Measurements from ENCODE around the gene SLC35E1. TPM values are rescaled to one million over a fixed set of nuclear protein-coding genes. Genes with fewer than 3 reads are reported as not detected.

The SLC35E1 gene
- total RNA-seq, 1 donor from 2014 or later, result 24.7 TPM

GRCh38 chr19:16586477-16586871, 14.3 kb upstream of the SLC35E1 start:
- DNase-seq (ENCODE audit: low read depth) (no peak), FAIRE-seq (no peak)
- TF ChIP-seq CTCF (IDR thresholded peaks at IDR 0.05; ENCODE audit: insufficient read depth, low read length, severe bottlenecking), result no peak
- H3K27me3 ChIP-seq (ENCODE audit: control insufficient read depth, insufficient read depth, low read length), result no peaks in the 10 kb centered on the region
- H3K4me3 ChIP-seq (ENCODE audit: low read depth, low read length), result no peak overlapping the region
- H3K36me3 ChIP-seq (ENCODE audit: control insufficient read depth, insufficient read depth, low read length), result peaks cover 1% of the 10 kb centered on the region

- H3K4me3 ChIP-seq (ENCODE audit: low read depth, low read length), result no peak overlapping the region
- DNase-seq (ENCODE audit: low read depth), result peak; percentile 42
- peaks cover 1% of the 10 kb centered on the region for H3K36me3 ChIP-seq (ENCODE audit: control insufficient read depth, insufficient read depth, low read length)
- no peaks in the 10 kb centered on the region for H3K27me3 ChIP-seq (ENCODE audit: control insufficient read depth, insufficient read depth, low read length)
- FAIRE-seq, result no peak
- no peak for TF ChIP-seq CTCF (IDR thresholded peaks at IDR 0.05; ENCODE audit: insufficient read depth, low read length, severe bottlenecking)
Observed at GRCh38 chr19:16585808-16586476, 13.7 kb upstream of the SLC35E1 start.

GRCh38 chr19:16585094-16585801, 13.0 kb upstream of the SLC35E1 start:
- no peak overlapping the region for H3K4me3 ChIP-seq (ENCODE audit: low read depth, low read length)
- H3K27me3 ChIP-seq (ENCODE audit: control insufficient read depth, insufficient read depth, low read length), result no peaks in the 10 kb centered on the region
- TF ChIP-seq CTCF (IDR thresholded peaks at IDR 0.05; ENCODE audit: insufficient read depth, low read length, severe bottlenecking), result no peak
- DNase-seq (ENCODE audit: low read depth) (no peak), FAIRE-seq (no peak)
- peaks cover 1% of the 10 kb centered on the region for H3K36me3 ChIP-seq (ENCODE audit: control insufficient read depth, insufficient read depth, low read length)

DNA sequence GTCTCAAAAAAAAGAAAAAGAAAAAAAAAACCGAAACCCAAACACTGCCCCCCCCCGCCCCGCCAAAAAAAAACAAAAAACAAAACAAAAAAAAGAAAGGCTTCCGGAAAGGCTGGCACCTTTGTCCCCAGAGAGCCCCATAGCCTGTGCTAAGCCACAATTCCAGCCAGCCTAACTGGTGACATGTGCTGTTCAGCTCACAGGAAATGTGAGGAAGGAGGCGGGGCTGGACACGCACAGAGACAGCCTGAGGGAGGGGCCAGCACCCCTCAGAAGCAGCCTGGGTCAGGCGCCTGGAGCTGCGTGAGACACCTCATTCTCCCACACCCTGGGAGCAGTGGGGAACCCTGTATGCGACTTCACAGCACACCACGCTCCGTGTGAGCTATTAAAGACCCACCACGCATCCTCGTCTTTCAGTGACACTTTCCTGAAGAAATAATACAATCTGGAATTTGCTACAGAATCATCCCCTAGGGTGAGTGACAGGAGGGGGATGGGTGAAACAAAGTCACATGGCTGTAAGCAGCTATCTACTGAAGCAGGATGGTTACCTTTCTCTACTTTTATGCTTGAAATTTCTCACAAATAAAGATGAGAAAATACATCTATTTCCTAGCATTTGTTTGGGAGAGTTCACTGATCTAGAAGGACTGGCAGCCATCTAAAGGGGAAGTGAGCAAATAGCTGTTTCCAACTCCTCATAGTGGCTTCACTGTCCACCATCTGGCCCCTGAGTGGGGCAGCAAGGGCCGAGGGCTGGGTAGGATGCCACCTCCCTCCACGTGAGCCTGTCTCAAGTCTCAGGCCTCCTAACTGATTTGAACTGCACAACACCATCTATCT, 12.3 kb upstream of the SLC35E1 start:
- peak; percentile 80 for DNase-seq (ENCODE audit: low read depth)
- FAIRE-seq, result no peak
- H3K4me3 ChIP-seq (ENCODE audit: low read depth, low read length), result no peak overlapping the region
- TF ChIP-seq CTCF (IDR thresholded peaks at IDR 0.05; ENCODE audit: insufficient read depth, low read length, severe bottlenecking), result no peak
- H3K27me3 ChIP-seq (ENCODE audit: control insufficient read depth, insufficient read depth, low read length), result no peaks in the 10 kb centered on the region
- H3K36me3 ChIP-seq (ENCODE audit: control insufficient read depth, insufficient read depth, low read length), result peaks cover 1% of the 10 kb centered on the region

- FAIRE-seq, result no peak
- DNase-seq (ENCODE audit: low read depth), result no peak
- no peaks in the 10 kb centered on the region for H3K27me3 ChIP-seq (ENCODE audit: control insufficient read depth, insufficient read depth, low read length)
- no peak for TF ChIP-seq CTCF (IDR thresholded peaks at IDR 0.05; ENCODE audit: insufficient read depth, low read length, severe bottlenecking)
- H3K4me3 ChIP-seq (ENCODE audit: low read depth, low read length), result no peak overlapping the region
- peaks cover 3% of the 10 kb centered on the region for H3K36me3 ChIP-seq (ENCODE audit: control insufficient read depth, insufficient read depth, low read length)
Observed at GRCh38 chr19:16582486-16583261, 10.5 kb upstream of the SLC35E1 start.

Measured in bronchial epithelial cell (primary cell).